ENCODE data around the gene IGSF5.

The IGSF5 gene

DNA sequence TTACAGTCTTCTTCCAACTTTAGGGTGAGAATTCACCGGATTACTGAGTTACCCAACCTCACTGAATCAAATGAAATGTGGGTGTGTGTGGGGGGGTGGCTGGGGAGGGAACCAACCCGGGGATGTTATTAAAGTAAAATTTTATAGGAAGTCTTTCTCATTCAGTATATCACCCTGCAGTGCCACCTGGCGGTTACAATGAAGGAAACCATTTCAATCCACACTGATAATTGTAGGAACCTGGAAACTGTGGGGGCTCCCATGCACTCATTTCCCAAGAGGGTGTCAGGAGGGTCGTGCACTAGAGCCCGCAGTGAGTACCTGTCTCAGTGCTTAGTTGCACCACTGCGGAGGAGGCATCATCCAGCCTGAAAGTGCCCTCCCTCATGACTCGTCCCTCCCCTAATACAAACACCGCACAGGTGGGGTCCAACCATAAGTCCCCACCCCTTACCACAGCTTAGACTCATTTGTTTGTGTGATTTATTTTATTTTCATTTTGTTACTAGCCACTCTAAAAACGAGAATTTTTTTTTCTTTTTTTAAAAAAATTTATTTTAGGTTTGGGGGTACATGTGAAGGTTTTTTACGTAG, 29.1 kb upstream of the IGSF5 start:
- H3K4me3 ChIP-seq (ENCODE audit: low read depth, low read length): no peak overlapping the region
- TF ChIP-seq POLR2A (IDR thresholded peaks at IDR 0.05; ENCODE audit: extremely low read depth, insufficient read length) (no peak), MYC (IDR thresholded peaks at IDR 0.05; ENCODE audit: low read depth, low read length) (no peak), CTCF (IDR thresholded peaks at IDR 0.05; ENCODE audit: low read depth, low read length) (peak; percentile 49), MAX (IDR thresholded peaks at IDR 0.05; ENCODE audit: low read depth, low read length) (no peak)
- DNase-seq (ENCODE audit: low read depth): peak; percentile 49

DNA sequence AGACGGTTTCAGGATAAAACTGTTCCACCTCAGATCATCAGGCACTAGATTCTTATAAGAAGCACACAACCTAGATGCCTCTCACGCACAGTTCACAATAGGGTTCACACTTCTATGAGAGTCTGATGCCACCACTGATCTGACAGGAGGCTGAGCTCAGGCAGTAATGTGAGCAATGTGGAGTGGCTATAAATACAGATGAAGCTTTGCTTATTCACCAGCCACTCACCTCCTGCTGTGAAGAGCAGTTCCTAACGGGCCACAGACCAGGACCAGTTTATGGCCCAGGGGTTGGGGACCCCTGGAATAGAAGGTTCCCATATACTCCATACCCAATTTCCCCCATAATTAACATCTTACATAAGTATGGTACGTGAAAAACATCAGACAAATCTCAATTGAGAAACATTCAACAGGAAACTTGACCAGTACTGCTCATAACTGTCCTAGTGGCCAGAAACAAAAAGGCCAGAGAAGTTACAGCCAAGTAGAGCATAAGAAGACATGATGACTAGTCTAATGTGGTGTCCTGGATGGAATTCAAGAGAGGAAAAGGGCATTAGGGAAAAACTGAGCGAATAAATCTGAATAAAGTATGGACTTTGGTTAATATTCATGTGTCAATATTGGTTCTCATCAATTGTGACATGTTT, 24.7 kb upstream of the IGSF5 start:
- DNase-seq (ENCODE audit: low read depth): no peak
- no peak for TF ChIP-seq MYC (IDR thresholded peaks at IDR 0.05; ENCODE audit: low read depth, low read length)
- no peak for TF ChIP-seq POLR2A (IDR thresholded peaks at IDR 0.05; ENCODE audit: extremely low read depth, insufficient read length)
- no peak for TF ChIP-seq CTCF (IDR thresholded peaks at IDR 0.05; ENCODE audit: low read depth, low read length)
- no peak for TF ChIP-seq MAX (IDR thresholded peaks at IDR 0.05; ENCODE audit: low read depth, low read length)
- no peak overlapping the region for H3K4me3 ChIP-seq (ENCODE audit: low read depth, low read length)

DNA sequence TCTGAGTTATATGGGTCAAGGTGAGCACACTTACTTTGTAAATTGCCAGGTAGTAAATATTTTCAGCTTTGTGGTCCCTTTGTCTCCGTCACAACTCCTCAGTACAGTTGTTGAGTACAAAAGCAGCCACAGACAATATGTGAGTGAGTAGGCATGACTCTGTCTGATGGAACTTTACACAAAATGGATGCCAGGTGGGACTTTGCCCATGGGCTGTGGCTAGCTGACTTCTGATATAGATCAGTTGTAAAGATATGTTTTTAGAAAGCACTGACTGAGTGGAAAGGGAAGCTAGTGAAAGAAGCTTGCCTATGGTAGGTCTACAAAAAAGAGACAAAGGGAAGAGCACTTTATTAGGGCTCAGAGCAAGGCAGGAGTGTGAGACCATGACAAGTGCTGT, 23.1 kb upstream of the IGSF5 start:
- no peak for DNase-seq (ENCODE audit: low read depth)
- H3K4me3 ChIP-seq (ENCODE audit: low read depth, low read length): no peak overlapping the region
- no peak for TF ChIP-seq MYC (IDR thresholded peaks at IDR 0.05; ENCODE audit: low read depth, low read length)
- TF ChIP-seq MAX (IDR thresholded peaks at IDR 0.05; ENCODE audit: low read depth, low read length): no peak
- no peak for TF ChIP-seq POLR2A (IDR thresholded peaks at IDR 0.05; ENCODE audit: extremely low read depth, insufficient read length)
- TF ChIP-seq CTCF (IDR thresholded peaks at IDR 0.05; ENCODE audit: low read depth, low read length): no peak

DNA sequence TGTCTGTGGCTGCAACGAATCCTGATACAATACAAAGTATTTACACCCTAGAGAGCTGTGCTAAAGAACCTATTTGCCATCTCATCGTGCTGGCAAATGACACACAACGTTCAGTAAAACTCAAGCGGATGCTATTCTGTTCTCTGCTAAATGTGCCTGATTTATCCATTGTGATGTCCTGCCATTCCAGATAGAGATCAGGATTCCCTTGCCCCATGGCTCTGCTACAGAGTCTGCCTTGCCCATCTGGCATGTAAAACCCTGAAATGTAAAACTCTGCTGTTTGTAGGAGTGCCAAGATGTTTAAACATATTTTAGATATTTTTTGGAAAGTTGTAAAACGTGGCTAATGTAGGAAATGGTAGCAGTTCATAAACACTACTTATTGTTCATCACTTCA, 20.0 kb upstream of the IGSF5 start:
- no peak for DNase-seq (ENCODE audit: low read depth)
- no peak overlapping the region for H3K4me3 ChIP-seq (ENCODE audit: low read depth, low read length)
- TF ChIP-seq POLR2A (IDR thresholded peaks at IDR 0.05; ENCODE audit: extremely low read depth, insufficient read length) (no peak), CTCF (IDR thresholded peaks at IDR 0.05; ENCODE audit: low read depth, low read length) (no peak), MAX (IDR thresholded peaks at IDR 0.05; ENCODE audit: low read depth, low read length) (no peak), MYC (IDR thresholded peaks at IDR 0.05; ENCODE audit: low read depth, low read length) (no peak)

DNA sequence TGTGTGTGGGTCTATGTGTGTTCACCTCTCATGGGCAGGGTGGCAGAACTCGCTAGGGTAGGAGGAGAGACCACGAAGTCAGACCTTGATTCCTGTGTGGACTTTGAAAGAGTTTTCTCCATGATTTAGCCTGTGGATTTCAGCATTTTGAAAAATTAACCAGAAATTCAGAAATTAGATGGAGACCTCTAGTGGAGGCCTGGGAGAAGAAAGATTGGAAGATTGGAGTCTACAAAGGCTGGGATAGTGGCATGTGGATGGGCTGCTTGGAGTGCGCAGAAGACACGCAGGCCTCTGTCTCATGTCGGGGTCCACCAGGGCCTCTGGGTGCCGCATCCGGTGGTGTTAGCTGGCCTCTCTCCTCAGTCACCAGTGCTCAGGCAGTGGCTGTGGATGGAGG, 18.9 kb upstream of the IGSF5 start:
- TF ChIP-seq MAX (IDR thresholded peaks at IDR 0.05; ENCODE audit: low read depth, low read length) (no peak), CTCF (IDR thresholded peaks at IDR 0.05; ENCODE audit: low read depth, low read length) (no peak), POLR2A (IDR thresholded peaks at IDR 0.05; ENCODE audit: extremely low read depth, insufficient read length) (no peak), MYC (IDR thresholded peaks at IDR 0.05; ENCODE audit: low read depth, low read length) (no peak)
- no peak overlapping the region for H3K4me3 ChIP-seq (ENCODE audit: low read depth, low read length)
- DNase-seq (ENCODE audit: low read depth): no peak
